ENCODE results near the gene NAA80.

The NAA80 gene

GRCh38 chr3:50323614-50324199 is 24.5 kb upstream of the NAA80 start:
- no peak for TF ChIP-seq CTCF (IDR thresholded peaks at IDR 0.05; ENCODE audit: borderline replicate concordance, insufficient read depth, low read depth, low read length)
- H3K4me3 ChIP-seq (ENCODE audit: low read depth, low read length): no peak overlapping the region

- H3K4me3 ChIP-seq (ENCODE audit: low read depth, low read length): no peak overlapping the region
- no peak for TF ChIP-seq CTCF (IDR thresholded peaks at IDR 0.05; ENCODE audit: borderline replicate concordance, insufficient read depth, low read depth, low read length)
These were observed 23.9 kb upstream of the NAA80 start for GRCh38 chr3:50323092-50323600.

GRCh38 chr3:50322386-50323091 is 23.3 kb upstream of the NAA80 start, which contains the start of gene HYAL2:
Gene HYAL2 (minus strand): TSS chr3:50322745. CDS start chr3:50320489, 2,256 bp downstream.
- H3K4me3 ChIP-seq (ENCODE audit: low read depth, low read length): peak within 1 kb of the TSS; percentile 87
- no peak for TF ChIP-seq CTCF (IDR thresholded peaks at IDR 0.05; ENCODE audit: borderline replicate concordance, insufficient read depth, low read depth, low read length)

GRCh38 chr3:50322115-50322385 is 22.8 kb upstream of the NAA80 start:
- TF ChIP-seq CTCF (IDR thresholded peaks at IDR 0.05; ENCODE audit: borderline replicate concordance, insufficient read depth, low read depth, low read length): no peak
- H3K4me3 ChIP-seq (ENCODE audit: low read depth, low read length): peak overlapping the region; percentile 87

GRCh38 chr3:50321336-50322114 is 22.3 kb upstream of the NAA80 start:
- peak overlapping the region; percentile 87 for H3K4me3 ChIP-seq (ENCODE audit: low read depth, low read length)
- peak; percentile 63 for TF ChIP-seq CTCF (IDR thresholded peaks at IDR 0.05; ENCODE audit: borderline replicate concordance, insufficient read depth, low read depth, low read length)

- no peak for TF ChIP-seq CTCF (IDR thresholded peaks at IDR 0.05; ENCODE audit: borderline replicate concordance, insufficient read depth, low read depth, low read length)
- H3K4me3 ChIP-seq (ENCODE audit: low read depth, low read length): peak overlapping the region; percentile 87
These were observed 21.7 kb upstream of the NAA80 start for GRCh38 chr3:50320853-50321335.

Data from GM12875 (cell line).